DOHH2 (cell line): Measurements from ENCODE around the gene HES6.
"Not testable (repeated sequence)": the region's sequence is repeated elsewhere in the genome, so short reads cannot be mapped to it uniquely, and the experiment has no call there.

ENCODE experiments used
- H3F3A ChIP-seq: fragments of 200-600 bp; sonication (generic), shearing (Covaris generic); 2 replicates; pipeline ENCODE4 v1.6.0; 2016; ENCODE audit warnings: antibody characterized with exemption, mild to moderate bottlenecking; ENCODE audit not compliant: control insufficient read depth, insufficient read depth
- H3K27ac ChIP-seq: fragments of 200-600 bp; sonication (generic); 2 replicates; pipeline ENCODE4 v1.5.1; 2014; ENCODE audit warnings: low read depth, mild to moderate bottlenecking, low read length, moderate library complexity
- H3K27me3 ChIP-seq: fragments of 200-600 bp; sonication (generic); 2 replicates; pipeline ENCODE4 v1.6.1; 2014; ENCODE audit warnings: mild to moderate bottlenecking, low read length, mixed read lengths; ENCODE audit not compliant: control insufficient read depth
- H3K36me3 ChIP-seq: fragments of 200-600 bp; sonication (generic); 2 replicates; pipeline ENCODE4 v1.6.1; 2014; ENCODE audit warnings: mild to moderate bottlenecking, low read length, moderate library complexity, mixed read lengths; ENCODE audit not compliant: control insufficient read depth
- H3K4me1 ChIP-seq: fragments of 200-600 bp; sonication (generic); 2 replicates; pipeline ENCODE4 v1.6.1; 2014; ENCODE audit warnings: mild to moderate bottlenecking, low read length, mixed read lengths; ENCODE audit not compliant: control insufficient read depth
- H3K4me2 ChIP-seq: fragments of 200-600 bp; sonication (generic); 2 replicates; pipeline ENCODE4 v1.6.0; 2014; ENCODE audit warnings: mild to moderate bottlenecking, low read length, moderate library complexity
- H3K4me3 ChIP-seq: fragments of 200-600 bp; sonication (generic); 2 replicates; pipeline ENCODE4 v1.5.1; 2014; ENCODE audit warnings: mild to moderate bottlenecking, low read length, mixed read lengths
- H3K79me2 ChIP-seq: fragments of 200-600 bp; sonication (generic); 2 replicates; pipeline ENCODE4 v1.6.1; 2014; ENCODE audit warnings: mild to moderate bottlenecking, low read length, mixed read lengths; ENCODE audit not compliant: control insufficient read depth
- H3K9me2 ChIP-seq: fragments of 200-600 bp; sonication (generic); replicated peaks from 2 replicates; pipeline ENCODE4 v1.6.1; 2014; ENCODE audit warnings: mild to moderate bottlenecking, low read length, mixed read lengths; ENCODE audit not compliant: control insufficient read depth
- H3K9me3 ChIP-seq: fragments of 200-600 bp; sonication (generic); 2 replicates; pipeline ENCODE4 v1.6.1; 2014; ENCODE audit warnings: antibody characterized with exemption, low read length, mixed read lengths; ENCODE audit not compliant: control insufficient read depth, insufficient read depth
- H4K20me1 ChIP-seq: fragments of 200-600 bp; sonication (generic); 2 replicates; pipeline ENCODE4 v1.6.0; 2014; ENCODE audit warnings: low read depth, mild to moderate bottlenecking, antibody characterized with exemption, low read length, moderate library complexity; ENCODE audit not compliant: control insufficient read depth, insufficient read depth
- EZH2phosphoT487 ChIP-seq: fragments of 200-600 bp; sonication (generic); IDR thresholded peaks from 2 replicates; pipeline ENCODE4 v1.6.1; 2017; ENCODE audit warnings: borderline replicate concordance, mild to moderate bottlenecking, antibody characterized with exemption, low read length, moderate library complexity, mixed read lengths
- TF ChIP-seq, protein P1 (sequence below): fragments of 200-600 bp; sonication (generic); IDR thresholded peaks from one replicate; pipeline ENCODE4 v1.5.1; 2014; ENCODE audit warnings: antibody characterized with exemption, mild to moderate bottlenecking, low read depth, low read length; ENCODE audit not compliant: poor library complexity, severe bottlenecking

The HES6 gene

DNA sequence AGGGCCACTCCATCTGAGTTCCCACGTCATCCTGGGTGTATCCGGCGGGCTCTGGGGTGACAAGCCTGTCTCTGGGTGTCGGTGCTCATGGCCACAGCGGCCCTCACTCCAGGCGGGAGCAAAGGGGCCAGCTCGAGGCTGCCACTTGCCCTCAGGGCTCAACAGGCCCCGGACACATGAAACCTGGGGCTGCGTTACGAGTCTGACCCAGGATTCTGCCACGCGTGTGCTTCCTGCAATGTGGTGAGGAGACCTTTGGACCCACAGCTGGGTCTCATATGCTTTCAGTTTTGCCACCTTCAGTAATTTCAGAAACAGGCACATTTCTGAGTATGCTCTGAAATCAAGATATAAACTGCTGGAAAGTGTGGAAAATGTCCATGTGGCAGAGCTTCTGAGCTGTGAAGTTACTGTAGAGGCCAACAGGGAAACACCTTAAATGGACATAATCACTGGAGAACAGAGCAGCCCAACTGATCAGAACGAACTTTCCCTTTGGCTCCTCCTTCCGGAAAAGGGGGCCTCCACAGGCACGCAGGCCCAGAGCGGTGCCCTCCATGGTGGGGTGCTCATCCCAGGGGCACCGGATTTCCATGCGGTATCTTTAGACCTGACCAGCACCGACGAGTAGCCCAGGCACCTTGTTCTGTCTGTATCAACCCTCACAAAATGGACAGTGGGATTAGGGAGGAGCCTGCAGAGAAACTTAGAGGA, 34.5 kb upstream of the HES6 start:
- Histone ChIP-seq H3K9me3 (no peaks in the 10 kb centered on the region), H3K79me2 (peaks cover 11% of the 10 kb centered on the region), H3K27ac (no peak overlapping the region), H3K4me2 (no peak overlapping the region), H3K4me1 (peaks cover 6% of the 10 kb centered on the region), H4K20me1 (peaks cover 2% of the 10 kb centered on the region; the same call in 1 of the 2 replicates), H3K36me3 (peaks cover 36% of the 10 kb centered on the region), H3K4me3 (no peak overlapping the region), H3K27me3 (no peaks in the 10 kb centered on the region), H3F3A (no peaks in the 10 kb centered on the region), H3K9me2 (no peaks in the 10 kb centered on the region)
- TF ChIP-seq, protein P1, sequence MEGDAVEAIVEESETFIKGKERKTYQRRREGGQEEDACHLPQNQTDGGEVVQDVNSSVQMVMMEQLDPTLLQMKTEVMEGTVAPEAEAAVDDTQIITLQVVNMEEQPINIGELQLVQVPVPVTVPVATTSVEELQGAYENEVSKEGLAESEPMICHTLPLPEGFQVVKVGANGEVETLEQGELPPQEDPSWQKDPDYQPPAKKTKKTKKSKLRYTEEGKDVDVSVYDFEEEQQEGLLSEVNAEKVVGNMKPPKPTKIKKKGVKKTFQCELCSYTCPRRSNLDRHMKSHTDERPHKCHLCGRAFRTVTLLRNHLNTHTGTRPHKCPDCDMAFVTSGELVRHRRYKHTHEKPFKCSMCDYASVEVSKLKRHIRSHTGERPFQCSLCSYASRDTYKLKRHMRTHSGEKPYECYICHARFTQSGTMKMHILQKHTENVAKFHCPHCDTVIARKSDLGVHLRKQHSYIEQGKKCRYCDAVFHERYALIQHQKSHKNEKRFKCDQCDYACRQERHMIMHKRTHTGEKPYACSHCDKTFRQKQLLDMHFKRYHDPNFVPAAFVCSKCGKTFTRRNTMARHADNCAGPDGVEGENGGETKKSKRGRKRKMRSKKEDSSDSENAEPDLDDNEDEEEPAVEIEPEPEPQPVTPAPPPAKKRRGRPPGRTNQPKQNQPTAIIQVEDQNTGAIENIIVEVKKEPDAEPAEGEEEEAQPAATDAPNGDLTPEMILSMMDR, result no peak
- no peak for TF ChIP-seq EZH2phosphoT487

DNA sequence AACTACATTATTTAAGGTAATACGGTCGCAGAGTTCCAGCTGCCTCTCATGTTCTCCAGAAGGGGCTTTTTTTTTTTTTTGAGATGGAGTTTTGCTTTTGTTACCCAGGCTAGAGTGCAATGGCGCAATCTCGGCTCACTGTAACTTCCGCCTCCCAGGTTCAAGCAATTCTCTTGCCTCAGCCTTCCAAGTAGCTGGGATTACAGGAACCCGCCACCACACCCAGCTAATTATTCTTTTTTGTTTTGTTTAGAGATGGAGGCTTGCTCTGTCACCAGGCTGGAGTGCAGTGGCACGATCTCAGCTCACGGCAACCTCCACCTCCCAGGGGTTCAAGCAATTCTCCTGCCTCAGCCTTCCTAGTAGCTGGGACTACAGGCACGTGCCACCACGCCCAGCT, 33.6 kb upstream of the HES6 start:
- H3K27me3 ChIP-seq, H4K20me1 ChIP-seq, H3K79me2 ChIP-seq, H3K4me3 ChIP-seq, H3K4me2 ChIP-seq, H3F3A ChIP-seq, H3K4me1 ChIP-seq, H3K27ac ChIP-seq, H3K9me2 ChIP-seq, H3K9me3 ChIP-seq: not testable (repeated sequence)
- peaks cover 41% of the 10 kb centered on the region for H3K36me3 ChIP-seq

DNA sequence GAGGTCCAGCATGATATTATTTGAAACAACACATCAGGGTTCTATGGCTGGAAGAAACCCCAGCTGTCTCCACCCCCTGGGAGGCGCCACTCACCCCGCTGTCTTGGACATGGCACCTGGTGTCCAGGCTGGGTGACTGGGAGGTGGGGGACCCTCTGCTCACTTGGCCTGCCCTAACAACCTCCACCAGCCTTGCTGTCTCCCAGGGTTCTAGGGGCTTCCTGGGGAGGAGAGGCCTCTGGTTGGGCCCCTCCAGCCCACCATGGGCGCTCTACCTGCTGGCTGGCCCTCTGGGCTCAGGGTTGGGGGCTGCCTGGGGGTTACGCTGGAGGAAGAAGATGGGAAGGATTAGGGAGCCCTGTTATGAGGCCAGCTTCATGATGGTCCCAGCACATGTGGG, 32.3 kb upstream of the HES6 start:
- no peak overlapping the region for H3K27ac ChIP-seq
- H3K36me3 ChIP-seq, result peaks cover 54% of the 10 kb centered on the region
- no peaks in the 10 kb centered on the region for H3K79me2 ChIP-seq
- H3K27me3 ChIP-seq, result no peaks in the 10 kb centered on the region
- H3K4me2 ChIP-seq, result no peak overlapping the region
- H3K9me2 ChIP-seq, result no peaks in the 10 kb centered on the region
- H3F3A ChIP-seq, result no peaks in the 10 kb centered on the region
- H3K4me1 ChIP-seq, result no peaks in the 10 kb centered on the region
- no peaks in the 10 kb centered on the region for H4K20me1 ChIP-seq
- H3K9me3 ChIP-seq, result no peaks in the 10 kb centered on the region
- TF ChIP-seq EZH2phosphoT487, result no peak
- TF ChIP-seq, protein P1, result no peak
- H3K4me3 ChIP-seq, result no peak overlapping the region

DNA sequence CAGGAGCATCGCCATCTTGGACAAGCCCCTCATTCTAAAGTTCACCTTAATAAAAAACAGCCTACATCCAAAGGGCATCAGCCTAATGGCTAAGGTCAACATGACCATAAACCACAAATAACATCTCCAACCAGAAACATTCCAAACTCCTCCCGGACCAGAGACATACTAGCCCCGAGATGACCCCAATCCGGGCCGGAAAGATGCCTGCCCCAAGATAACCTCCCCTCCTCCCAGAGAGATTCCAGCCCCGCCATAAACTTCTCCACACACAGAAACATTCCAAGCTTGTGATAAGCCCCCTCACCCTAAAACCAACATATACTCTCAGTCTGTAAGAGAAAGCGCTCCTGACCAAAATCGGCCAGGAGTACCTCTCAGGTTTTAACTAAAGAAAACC, 31.8 kb upstream of the HES6 start:
- not testable (repeated sequence) for H3K9me2 ChIP-seq, H3K4me2 ChIP-seq, H3K4me1 ChIP-seq, H3K79me2 ChIP-seq, H4K20me1 ChIP-seq, H3K27ac ChIP-seq, H3F3A ChIP-seq, H3K27me3 ChIP-seq, H3K4me3 ChIP-seq, H3K9me3 ChIP-seq
- H3K36me3 ChIP-seq, result peaks cover 52% of the 10 kb centered on the region
